Measurements from ENCODE around the gene CPSF4L. TPM values are rescaled to one million over a fixed set of nuclear protein-coding genes. Genes with fewer than 3 reads are reported as not detected.
A peak's percentile ranks its signal among the peaks of the same experiment; 100 is the strongest.

The CPSF4L gene
- polyA plus RNA-seq, 1 donor (not counting 4 experiments of a cell fraction or from before 2014, with no cell fraction given) = not detected

- no peaks in the 10 kb centered on the region for H3K9me3 ChIP-seq (ENCODE audit: control insufficient read depth, low read depth, low read length)
- no peak for FAIRE-seq
- H3K79me2 ChIP-seq (ENCODE audit: control insufficient read depth, insufficient read depth, low read length) = peaks cover 59% of the 10 kb centered on the region
- no peak for TF ChIP-seq EZH2 (IDR thresholded peaks at IDR 0.05; ENCODE audit: low read length)
- TF ChIP-seq, protein P1, sequence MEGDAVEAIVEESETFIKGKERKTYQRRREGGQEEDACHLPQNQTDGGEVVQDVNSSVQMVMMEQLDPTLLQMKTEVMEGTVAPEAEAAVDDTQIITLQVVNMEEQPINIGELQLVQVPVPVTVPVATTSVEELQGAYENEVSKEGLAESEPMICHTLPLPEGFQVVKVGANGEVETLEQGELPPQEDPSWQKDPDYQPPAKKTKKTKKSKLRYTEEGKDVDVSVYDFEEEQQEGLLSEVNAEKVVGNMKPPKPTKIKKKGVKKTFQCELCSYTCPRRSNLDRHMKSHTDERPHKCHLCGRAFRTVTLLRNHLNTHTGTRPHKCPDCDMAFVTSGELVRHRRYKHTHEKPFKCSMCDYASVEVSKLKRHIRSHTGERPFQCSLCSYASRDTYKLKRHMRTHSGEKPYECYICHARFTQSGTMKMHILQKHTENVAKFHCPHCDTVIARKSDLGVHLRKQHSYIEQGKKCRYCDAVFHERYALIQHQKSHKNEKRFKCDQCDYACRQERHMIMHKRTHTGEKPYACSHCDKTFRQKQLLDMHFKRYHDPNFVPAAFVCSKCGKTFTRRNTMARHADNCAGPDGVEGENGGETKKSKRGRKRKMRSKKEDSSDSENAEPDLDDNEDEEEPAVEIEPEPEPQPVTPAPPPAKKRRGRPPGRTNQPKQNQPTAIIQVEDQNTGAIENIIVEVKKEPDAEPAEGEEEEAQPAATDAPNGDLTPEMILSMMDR (optimal IDR thresholded peaks at IDR 0.05 in 1 of 3, IDR thresholded peaks at IDR 0.05 in 1 of 3, conservative IDR thresholded peaks at IDR 0.05 in 1 of 3; ENCODE audit: extremely low read depth in 1 of 3, insufficient read depth in 2 of 3, low read length in 3 of 3) = no peak
- H3K36me3 ChIP-seq (ENCODE audit: control insufficient read depth in 2 of 2, extremely low read depth in 1 of 2, insufficient read depth in 2 of 2, low read length in 2 of 2) = peaks cover 0 to 2% of the 10 kb centered on the region in 2 experiments
- H3K9ac ChIP-seq (ENCODE audit: control insufficient read depth, extremely low read depth, insufficient read depth, low read length) = no peak overlapping the region
- peak overlapping the region; percentile 26 for H3K27ac ChIP-seq (ENCODE audit: control insufficient read depth, insufficient read depth, low read length)
- no peak overlapping the region for H2AFZ ChIP-seq (ENCODE audit: control insufficient read depth, low read length)
- no peak overlapping the region for H3K4me3 ChIP-seq (ENCODE audit: control insufficient read depth in 2 of 3, extremely low read depth in 1 of 3, insufficient read depth in 2 of 3, low read depth in 1 of 3, low read length in 3 of 3)
- dilution Hi-C loops (cut with MboI; ENCODE audit: extremely low pct_ligation_motif_present, low sequenced_read_pairs) = no loop called here
- no peaks in the 10 kb centered on the region for H4K20me1 ChIP-seq (ENCODE audit: control insufficient read depth, extremely low read depth, insufficient read depth, low read length)
- peak overlapping the region; percentile 64 for H3K4me2 ChIP-seq (ENCODE audit: control insufficient read depth, extremely low read depth, insufficient read depth, low read depth, low read length)
- no peak for DNase-seq (ENCODE audit: low read depth, low spot score)
- H3K4me1 ChIP-seq (ENCODE audit: control insufficient read depth, extremely low read depth, insufficient read depth, low read length) = peaks cover 45% of the 10 kb centered on the region
- H3K27me3 ChIP-seq (ENCODE audit: control insufficient read depth, extremely low read depth, insufficient read depth, low read length) = no peaks in the 10 kb centered on the region
- H3K9me1 ChIP-seq (ENCODE audit: control insufficient read depth, extremely low read depth, insufficient read depth, low read length) = peaks cover 3% of the 10 kb centered on the region
These were observed 33.7 kb downstream of the CPSF4L start for GRCh38 chr17:73227944-73228343.

DNA sequence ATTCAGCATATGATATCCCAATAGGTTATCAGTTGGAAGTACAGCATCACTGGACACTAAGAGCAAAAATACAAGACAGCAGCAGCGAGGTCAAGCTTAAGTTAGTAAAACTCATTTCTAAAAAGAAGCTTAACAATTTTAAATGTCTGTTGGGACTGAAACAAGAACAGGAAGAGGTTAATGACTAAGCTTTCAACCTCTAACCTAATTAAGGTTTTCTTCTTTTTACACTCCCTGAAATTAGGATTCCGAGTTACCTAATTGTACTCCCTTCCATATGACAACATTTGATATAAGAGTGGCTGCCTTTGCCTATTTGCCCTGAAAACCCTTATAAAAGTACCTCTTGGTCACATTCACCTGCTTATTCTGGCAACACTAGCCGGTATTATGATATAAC, 34.3 kb downstream of the CPSF4L start:
- peak overlapping the region; percentile 53 for H3K27ac ChIP-seq (ENCODE audit: control insufficient read depth, insufficient read depth, low read length)
- H3K4me1 ChIP-seq (ENCODE audit: control insufficient read depth, extremely low read depth, insufficient read depth, low read length) = peaks cover 45% of the 10 kb centered on the region
- H4K20me1 ChIP-seq (ENCODE audit: control insufficient read depth, extremely low read depth, insufficient read depth, low read length) = no peaks in the 10 kb centered on the region
- dilution Hi-C loops (cut with MboI; ENCODE audit: extremely low pct_ligation_motif_present, low sequenced_read_pairs) = no loop called here
- FAIRE-seq (no peak), DNase-seq (ENCODE audit: low read depth, low spot score) (no peak)
- no peaks in the 10 kb centered on the region for H3K9me3 ChIP-seq (ENCODE audit: control insufficient read depth, low read depth, low read length)
- H3K9me1 ChIP-seq (ENCODE audit: control insufficient read depth, extremely low read depth, insufficient read depth, low read length) = peaks cover 3% of the 10 kb centered on the region
- H3K79me2 ChIP-seq (ENCODE audit: control insufficient read depth, insufficient read depth, low read length) = peaks cover 59% of the 10 kb centered on the region
- peaks cover 0 to 2% of the 10 kb centered on the region in 2 experiments for H3K36me3 ChIP-seq (ENCODE audit: control insufficient read depth in 2 of 2, extremely low read depth in 1 of 2, insufficient read depth in 2 of 2, low read length in 2 of 2)
- TF ChIP-seq, protein P1 (optimal IDR thresholded peaks at IDR 0.05 in 1 of 3, IDR thresholded peaks at IDR 0.05 in 1 of 3, conservative IDR thresholded peaks at IDR 0.05 in 1 of 3; ENCODE audit: extremely low read depth in 1 of 3, insufficient read depth in 2 of 3, low read length in 3 of 3) = no peak
- no peak for TF ChIP-seq EZH2 (IDR thresholded peaks at IDR 0.05; ENCODE audit: low read length)
- peak overlapping the region; percentile 64 for H3K4me2 ChIP-seq (ENCODE audit: control insufficient read depth, extremely low read depth, insufficient read depth, low read depth, low read length)
- H3K27me3 ChIP-seq (ENCODE audit: control insufficient read depth, extremely low read depth, insufficient read depth, low read length) = no peaks in the 10 kb centered on the region
- no peak overlapping the region for H2AFZ ChIP-seq (ENCODE audit: control insufficient read depth, low read length)
- H3K4me3 ChIP-seq (ENCODE audit: control insufficient read depth in 2 of 3, extremely low read depth in 1 of 3, insufficient read depth in 2 of 3, low read depth in 1 of 3, low read length in 3 of 3) = no peak overlapping the region
- peak overlapping the region; percentile 25 for H3K9ac ChIP-seq (ENCODE audit: control insufficient read depth, extremely low read depth, insufficient read depth, low read length)
